Measurements from ENCODE around the gene ZNF813. TPM values are rescaled to one million over a fixed set of nuclear protein-coding genes. Genes with fewer than 3 reads are reported as not detected.
A peak's percentile ranks its signal among the peaks of the same experiment; 100 is the strongest.

The ZNF813 gene
- polyA plus RNA-seq, 1 donor from 2014 or later = 1.9 TPM

DNA sequence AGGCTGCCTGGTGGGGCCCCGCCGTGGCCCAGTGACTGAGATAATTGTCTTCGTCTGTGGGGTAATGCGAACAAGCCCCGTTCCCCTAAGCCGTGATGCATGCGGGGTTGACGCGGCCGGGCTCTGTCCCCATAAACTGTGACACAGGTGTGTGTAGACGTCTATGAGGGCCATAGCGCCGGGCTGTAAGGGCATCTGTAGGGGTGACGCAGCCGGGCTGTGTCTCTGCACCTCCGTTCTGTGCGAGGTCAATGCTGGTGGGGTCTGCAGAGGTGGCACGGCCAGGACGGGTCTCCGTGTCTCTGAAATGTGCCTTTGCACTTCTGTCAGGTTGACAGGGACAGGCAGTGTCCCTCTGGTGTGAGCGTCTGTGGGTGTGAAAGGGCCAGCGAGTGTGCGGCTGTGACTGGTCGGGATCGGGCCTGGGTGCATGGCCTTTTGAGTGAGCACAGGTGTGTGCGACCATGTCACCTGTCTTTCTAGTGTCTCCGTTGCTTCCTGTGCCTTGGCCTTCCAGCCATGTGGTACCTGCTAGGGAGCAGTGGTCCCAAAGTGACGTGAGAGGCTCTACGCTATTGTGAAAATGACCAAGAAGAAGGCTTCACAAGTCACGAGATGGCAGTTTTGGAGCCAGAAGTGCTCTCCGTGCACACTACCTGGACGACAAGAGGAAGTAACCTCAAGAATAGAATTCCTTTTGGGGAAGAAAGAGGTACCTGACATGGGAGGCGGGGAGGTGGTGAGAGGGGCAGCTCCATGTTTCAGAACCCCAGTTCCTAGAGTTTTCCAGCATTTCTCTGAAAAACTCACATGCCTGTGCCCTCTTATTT is 54.1 kb downstream of the ZNF813 start:
- no peaks in the 10 kb centered on the region for H4K20me1 ChIP-seq (ENCODE audit: insufficient read depth)
- peak overlapping the region; percentile 80 for H3K4me3 ChIP-seq (ENCODE audit: low read length)
- H3K9me3 ChIP-seq (ENCODE audit: low read length) = no peaks in the 10 kb centered on the region
- TF ChIP-seq RAD21 (conservative IDR thresholded peaks at IDR 0.05) = no peak
- no peak for TF ChIP-seq TAF1 (IDR thresholded peaks at IDR 0.05; ENCODE audit: low read depth)
- TF ChIP-seq EZH2 (IDR thresholded peaks at IDR 0.05; ENCODE audit: borderline replicate concordance, insufficient read depth, low read length, poor library complexity, severe bottlenecking) = no peak
- TF ChIP-seq POLR2AphosphoS5 (IDR thresholded peaks at IDR 0.05) = no peak
- TF ChIP-seq SMC3 (conservative IDR thresholded peaks at IDR 0.05; ENCODE audit: poor library complexity) = no peak
- no peak for TF ChIP-seq MXI1 (conservative IDR thresholded peaks at IDR 0.05; ENCODE audit: poor library complexity, severe bottlenecking)
- TF ChIP-seq, protein P1, sequence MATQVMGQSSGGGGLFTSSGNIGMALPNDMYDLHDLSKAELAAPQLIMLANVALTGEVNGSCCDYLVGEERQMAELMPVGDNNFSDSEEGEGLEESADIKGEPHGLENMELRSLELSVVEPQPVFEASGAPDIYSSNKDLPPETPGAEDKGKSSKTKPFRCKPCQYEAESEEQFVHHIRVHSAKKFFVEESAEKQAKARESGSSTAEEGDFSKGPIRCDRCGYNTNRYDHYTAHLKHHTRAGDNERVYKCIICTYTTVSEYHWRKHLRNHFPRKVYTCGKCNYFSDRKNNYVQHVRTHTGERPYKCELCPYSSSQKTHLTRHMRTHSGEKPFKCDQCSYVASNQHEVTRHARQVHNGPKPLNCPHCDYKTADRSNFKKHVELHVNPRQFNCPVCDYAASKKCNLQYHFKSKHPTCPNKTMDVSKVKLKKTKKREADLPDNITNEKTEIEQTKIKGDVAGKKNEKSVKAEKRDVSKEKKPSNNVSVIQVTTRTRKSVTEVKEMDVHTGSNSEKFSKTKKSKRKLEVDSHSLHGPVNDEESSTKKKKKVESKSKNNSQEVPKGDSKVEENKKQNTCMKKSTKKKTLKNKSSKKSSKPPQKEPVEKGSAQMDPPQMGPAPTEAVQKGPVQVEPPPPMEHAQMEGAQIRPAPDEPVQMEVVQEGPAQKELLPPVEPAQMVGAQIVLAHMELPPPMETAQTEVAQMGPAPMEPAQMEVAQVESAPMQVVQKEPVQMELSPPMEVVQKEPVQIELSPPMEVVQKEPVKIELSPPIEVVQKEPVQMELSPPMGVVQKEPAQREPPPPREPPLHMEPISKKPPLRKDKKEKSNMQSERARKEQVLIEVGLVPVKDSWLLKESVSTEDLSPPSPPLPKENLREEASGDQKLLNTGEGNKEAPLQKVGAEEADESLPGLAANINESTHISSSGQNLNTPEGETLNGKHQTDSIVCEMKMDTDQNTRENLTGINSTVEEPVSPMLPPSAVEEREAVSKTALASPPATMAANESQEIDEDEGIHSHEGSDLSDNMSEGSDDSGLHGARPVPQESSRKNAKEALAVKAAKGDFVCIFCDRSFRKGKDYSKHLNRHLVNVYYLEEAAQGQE (IDR thresholded peaks at IDR 0.05; ENCODE audit: borderline replicate concordance) = no peak
- TF ChIP-seq, protein P2, sequence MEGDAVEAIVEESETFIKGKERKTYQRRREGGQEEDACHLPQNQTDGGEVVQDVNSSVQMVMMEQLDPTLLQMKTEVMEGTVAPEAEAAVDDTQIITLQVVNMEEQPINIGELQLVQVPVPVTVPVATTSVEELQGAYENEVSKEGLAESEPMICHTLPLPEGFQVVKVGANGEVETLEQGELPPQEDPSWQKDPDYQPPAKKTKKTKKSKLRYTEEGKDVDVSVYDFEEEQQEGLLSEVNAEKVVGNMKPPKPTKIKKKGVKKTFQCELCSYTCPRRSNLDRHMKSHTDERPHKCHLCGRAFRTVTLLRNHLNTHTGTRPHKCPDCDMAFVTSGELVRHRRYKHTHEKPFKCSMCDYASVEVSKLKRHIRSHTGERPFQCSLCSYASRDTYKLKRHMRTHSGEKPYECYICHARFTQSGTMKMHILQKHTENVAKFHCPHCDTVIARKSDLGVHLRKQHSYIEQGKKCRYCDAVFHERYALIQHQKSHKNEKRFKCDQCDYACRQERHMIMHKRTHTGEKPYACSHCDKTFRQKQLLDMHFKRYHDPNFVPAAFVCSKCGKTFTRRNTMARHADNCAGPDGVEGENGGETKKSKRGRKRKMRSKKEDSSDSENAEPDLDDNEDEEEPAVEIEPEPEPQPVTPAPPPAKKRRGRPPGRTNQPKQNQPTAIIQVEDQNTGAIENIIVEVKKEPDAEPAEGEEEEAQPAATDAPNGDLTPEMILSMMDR (IDR thresholded peaks at IDR 0.05; ENCODE audit: poor library complexity, severe bottlenecking) = no peak
- TF ChIP-seq EP300 (conservative IDR thresholded peaks at IDR 0.05; ENCODE audit: poor library complexity, severe bottlenecking) = no peak
- no peak overlapping the region for H3K27ac ChIP-seq (ENCODE audit: low read length)
- no peaks in the 10 kb centered on the region for H3K36me3 ChIP-seq (ENCODE audit: insufficient read depth, low read length)
- H3K9ac ChIP-seq (ENCODE audit: low read length) = peak overlapping the region; percentile 24
- H3K79me2 ChIP-seq (replicated peaks; ENCODE audit: insufficient read depth, low read length) = no peaks in the 10 kb centered on the region
- peak overlapping the region; percentile 73 for H3K4me2 ChIP-seq (ENCODE audit: low read length)
- no peaks in the 10 kb centered on the region for H3F3A ChIP-seq (ENCODE audit: insufficient read depth, low read length, poor library complexity, severe bottlenecking)
- H3K27me3 ChIP-seq (ENCODE audit: insufficient read depth, low read depth, low read length) = no peaks in the 10 kb centered on the region
- no peaks in the 10 kb centered on the region for H3K9me2 ChIP-seq (ENCODE audit: insufficient read depth, low read length)
- H2AFZ ChIP-seq (ENCODE audit: low read depth, low read length) = peak overlapping the region; percentile 65

DNA sequence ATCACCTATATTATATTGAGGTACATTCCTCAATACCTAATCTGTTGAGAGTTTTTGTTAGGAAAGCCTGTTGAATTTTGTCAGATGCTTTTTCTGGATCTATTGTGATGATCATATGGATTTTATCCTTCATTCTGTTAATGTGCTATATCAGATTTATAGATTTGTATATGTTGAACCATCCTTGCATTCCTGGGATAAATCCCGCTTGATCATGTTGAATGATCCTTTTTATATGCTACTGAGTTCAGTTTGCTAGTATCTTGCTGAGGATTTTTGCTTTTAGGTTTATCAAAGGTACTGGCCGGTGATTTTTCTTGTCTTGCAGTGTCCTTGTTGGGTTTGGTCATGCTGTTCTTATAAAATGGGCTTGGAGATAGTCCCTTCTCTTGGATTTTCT is 58.4 kb downstream of the ZNF813 start:
- H3K9me2 ChIP-seq (ENCODE audit: insufficient read depth, low read length) = no peaks in the 10 kb centered on the region
- H3K36me3 ChIP-seq (ENCODE audit: insufficient read depth, low read length) = no peaks in the 10 kb centered on the region
- H3K9ac ChIP-seq (ENCODE audit: low read length) = no peak overlapping the region
- H3K9me3 ChIP-seq (ENCODE audit: low read length) = no peaks in the 10 kb centered on the region
- no peaks in the 10 kb centered on the region for H3K79me2 ChIP-seq (replicated peaks; ENCODE audit: insufficient read depth, low read length)
- no peaks in the 10 kb centered on the region for H3F3A ChIP-seq (ENCODE audit: insufficient read depth, low read length, poor library complexity, severe bottlenecking)
- no peak overlapping the region for H3K27ac ChIP-seq (ENCODE audit: low read length)
- no peaks in the 10 kb centered on the region for H4K20me1 ChIP-seq (ENCODE audit: insufficient read depth)
- no peak overlapping the region for H3K4me2 ChIP-seq (ENCODE audit: low read length)
- TF ChIP-seq EZH2 (IDR thresholded peaks at IDR 0.05; ENCODE audit: borderline replicate concordance, insufficient read depth, low read length, poor library complexity, severe bottlenecking) (no peak), MXI1 (conservative IDR thresholded peaks at IDR 0.05; ENCODE audit: poor library complexity, severe bottlenecking) (no peak)
- no peaks in the 10 kb centered on the region for H3K27me3 ChIP-seq (ENCODE audit: insufficient read depth, low read depth, low read length)
- no peak overlapping the region for H3K4me3 ChIP-seq (ENCODE audit: low read length)
- H2AFZ ChIP-seq (ENCODE audit: low read depth, low read length) = no peak overlapping the region
